Measurements from ENCODE around the gene LVRN. TPM values are rescaled to one million over a fixed set of nuclear protein-coding genes. Genes with fewer than 3 reads are reported as not detected.

Gene LVRN
- total and polyA plus RNA-seq, 2 experiments from 2014 or later = 0.31 to 0.45 TPM

GRCh38 chr5:115961381-115962238 is 665 bp upstream of the LVRN start:
- no peaks in the 10 kb centered on the region for H3K36me3 ChIP-seq (ENCODE audit: insufficient read depth)
- peaks cover 17% of the 10 kb centered on the region for H3K4me1 ChIP-seq (ENCODE audit: insufficient read depth)
- Mint-ChIP-seq H3K36me3 (ENCODE audit: low read depth) (no peaks in the 10 kb centered on the region), H3K4me1 (0 out of 3 replicates have a peak, but pooled peaks cover 3% of the 10 kb centered on the region), H3K27me3 (ENCODE audit: insufficient read depth, low read depth, poor library complexity) (peaks cover 43% of the 10 kb centered on the region), H3K4me3 (peak overlapping the region; percentile 57), H3K9me3 (no peaks in the 10 kb centered on the region), H3K27ac (no peak overlapping the region)
- ATAC-seq (peak; percentile 48), DNase-seq (ENCODE audit: low spot score) (peak; percentile 75)
- H3F3A ChIP-seq (replicated peaks; ENCODE audit: low read depth) = peaks cover 9% of the 10 kb centered on the region; the same call in 1 of the 2 replicates
- H3K4me3 ChIP-seq = peak overlapping the region; percentile 76
- H4K20me1 ChIP-seq (replicated peaks; ENCODE audit: insufficient read depth) = no peaks in the 10 kb centered on the region
- no peak overlapping the region for H3K27ac ChIP-seq (ENCODE audit: low read depth)
- peak overlapping the region; percentile 100 for H2AFZ ChIP-seq
- H3K9me2 ChIP-seq (ENCODE audit: insufficient read depth) = no peaks in the 10 kb centered on the region
- no peaks in the 10 kb centered on the region for H3K79me2 ChIP-seq (replicated peaks; ENCODE audit: insufficient read depth)
- H3K4me2 ChIP-seq = peak overlapping the region; percentile 95
- TF ChIP-seq EZH2 (IDR thresholded peaks at IDR 0.05; ENCODE audit: low read depth, unreplicated experiment) (peak; percentile 87), ZNF114 (CRISPR knock-in tag; IDR thresholded peaks at IDR 0.05) (no peak)
- peaks cover 78% of the 10 kb centered on the region for H3K27me3 ChIP-seq (ENCODE audit: insufficient read depth)

- Histone ChIP-seq H3K27ac (ENCODE audit: low read depth) (no peak overlapping the region), H3K9me2 (ENCODE audit: insufficient read depth) (no peaks in the 10 kb centered on the region), H3K4me2 (peak overlapping the region; percentile 95), H3F3A (replicated peaks; ENCODE audit: low read depth) (peaks cover 9% of the 10 kb centered on the region; the same call in 1 of the 2 replicates), H2AFZ (peak overlapping the region; percentile 100), H3K27me3 (ENCODE audit: insufficient read depth) (peaks cover 78% of the 10 kb centered on the region), H3K36me3 (ENCODE audit: insufficient read depth) (no peaks in the 10 kb centered on the region), H3K4me1 (ENCODE audit: insufficient read depth) (peaks cover 17% of the 10 kb centered on the region), H3K79me2 (replicated peaks; ENCODE audit: insufficient read depth) (no peaks in the 10 kb centered on the region), H3K4me3 (peak overlapping the region; percentile 76), H4K20me1 (replicated peaks; ENCODE audit: insufficient read depth) (no peaks in the 10 kb centered on the region)
- peaks cover 43% of the 10 kb centered on the region for H3K27me3 Mint-ChIP-seq (ENCODE audit: insufficient read depth, low read depth, poor library complexity)
- H3K36me3 Mint-ChIP-seq (ENCODE audit: low read depth) = no peaks in the 10 kb centered on the region
- H3K4me3 Mint-ChIP-seq = peak overlapping the region; percentile 57; the same call in 2 of the 3 replicates
- ATAC-seq (peak; percentile 70), DNase-seq (ENCODE audit: low spot score) (peak; percentile 70)
- no peak overlapping the region for H3K27ac Mint-ChIP-seq
- H3K4me1 Mint-ChIP-seq = 0 out of 3 replicates have a peak, but pooled peaks cover 3% of the 10 kb centered on the region
- no peaks in the 10 kb centered on the region for H3K9me3 Mint-ChIP-seq
- TF ChIP-seq EZH2phosphoT487 (IDR thresholded peaks at IDR 0.05; ENCODE audit: unreplicated experiment) (no peak), CTCF (conservative IDR thresholded peaks at IDR 0.05; ENCODE audit: low read depth in 2 of 2) (no peak), STAT1 (IDR thresholded peaks at IDR 0.05; ENCODE audit: unreplicated experiment) (no peak), ZNF114 (CRISPR knock-in tag; IDR thresholded peaks at IDR 0.05) (no peak), CREB1 (CRISPR knock-in tag; IDR thresholded peaks at IDR 0.05; ENCODE audit: low read depth) (no peak), ETS1 (IDR thresholded peaks at IDR 0.05) (no peak), REST (IDR thresholded peaks at IDR 0.05; ENCODE audit: unreplicated experiment) (no peak), JUNB (IDR thresholded peaks at IDR 0.05; ENCODE audit: unreplicated experiment) (no peak), POLR2AphosphoS5 (IDR thresholded peaks at IDR 0.05; ENCODE audit: low read depth) (no peak), EZH2 (IDR thresholded peaks at IDR 0.05; ENCODE audit: low read depth, unreplicated experiment) (no peak)
Observed at GRCh38 chr5:115962565-115963402, 509 bp downstream of the LVRN start.
